K562 (cell line): ENCODE data around the gene KIF21A. TPM values are rescaled to one million over a fixed set of nuclear protein-coding genes. Genes with fewer than 3 reads are reported as not detected.

Experiments
- ATF1 ChIP-seq, 2 experiments: fragments of 450-650 bp in 1 of 2; IDR thresholded peaks; 2 replicates each; pipeline ENCODE4 v1.6.1; 2016; ENCODE audit warnings: missing compliant biosample characterization in 1 of 2, missing genetic modification characterization in 1 of 2
- CCNT2 ChIP-seq: IDR thresholded peaks from 2 replicates; pipeline ENCODE4 v1.6.1; 2011; ENCODE audit warnings: borderline replicate concordance, low read depth, mild to moderate bottlenecking, moderate library complexity, mixed read lengths, low read length; ENCODE audit not compliant: insufficient read length; ENCODE audit errors: extremely low read depth
- ETV1 ChIP-seq: fragments of 450-650 bp; conservative IDR thresholded peaks from 2 replicates; pipeline ENCODE4 v1.6.1; 2016; ENCODE audit warnings: missing genetic modification characterization, control low read depth, low read depth, missing compliant biosample characterization
- HLTF ChIP-seq: fragments of 450-650 bp; IDR thresholded peaks from 2 replicates; pipeline ENCODE4 v1.6.1; 2016
- MEIS2 ChIP-seq: fragments of 450-650 bp; IDR thresholded peaks from 2 replicates; pipeline ENCODE4 v1.6.1; 2014; ENCODE audit warnings: mild to moderate bottlenecking; ENCODE audit not compliant: partially characterized antibody
- MYC ChIP-seq, 2 experiments: fragments of 250-450 bp in 1 of 2; sonication (Bioruptor Pico) in 1 of 2; IDR thresholded peaks; 2 replicates each; pipeline versions ENCODE4 v1.5.1 to v1.6.1; 2012 to 2021; ENCODE audit warnings: low read depth in 2 of 2, borderline replicate concordance in 1 of 2, improper control_type of control experiment in 1 of 2, low read length in 1 of 2, mild to moderate bottlenecking in 1 of 2, moderate library complexity in 1 of 2
- NFRKB ChIP-seq: fragments of 450-650 bp; IDR thresholded peaks from 2 replicates; pipeline ENCODE4 v1.6.1; 2016; ENCODE audit warnings: low read depth
- PCBP1 ChIP-seq: fragments of 200-400 bp; formaldehyde crosslinking; IDR thresholded peaks from 2 replicates; pipeline ENCODE4 v1.6.1; 2018; ENCODE audit warnings: mild to moderate bottlenecking, low read depth, low read length; ENCODE audit not compliant: poor library complexity, severe bottlenecking
- PHTF2 ChIP-seq: fragments of 250-450 bp; sonication (Bioruptor Pico); IDR thresholded peaks from 2 replicates; pipeline ENCODE4 v1.5.0; 2021; ENCODE audit warnings: mild to moderate bottlenecking
- POLR2AphosphoS5 ChIP-seq: IDR thresholded peaks from 2 replicates; pipeline ENCODE4 v1.6.1; 2011; ENCODE audit warnings: mild to moderate bottlenecking, low read depth, low read length, moderate library complexity; ENCODE audit not compliant: control insufficient read depth, insufficient read depth
- RBM22 ChIP-seq: fragments of 200-400 bp; formaldehyde crosslinking; IDR thresholded peaks from 2 replicates; pipeline ENCODE4 v1.6.1; 2018; ENCODE audit warnings: low read length, low read depth; ENCODE audit not compliant: poor library complexity, severe bottlenecking
- RNF2 ChIP-seq: sonication (generic); IDR thresholded peaks from 2 replicates; pipeline ENCODE4 v1.6.1; 2016
- SMARCA4 ChIP-seq: fragments of 450-650 bp; IDR thresholded peaks from 2 replicates; pipeline ENCODE4 v1.6.1; 2016
- SMARCC2 ChIP-seq: fragments of 450-650 bp; IDR thresholded peaks from 2 replicates; pipeline ENCODE4 v1.6.1; 2017; ENCODE audit warnings: antibody characterized with exemption, moderate library complexity, mild to moderate bottlenecking, low read depth
- TGIF2 ChIP-seq: sonication (generic); formaldehyde crosslinking; IDR thresholded peaks from 2 replicates; pipeline ENCODE4 v1.8.1; 2022; ENCODE audit warnings: mild to moderate bottlenecking, missing genetic modification reagents, moderate library complexity
- THAP7 ChIP-seq: fragments of 250-450 bp; sonication (Bioruptor Pico); IDR thresholded peaks from 2 replicates; pipeline ENCODE4 v1.5.0; 2021
- ZBTB1 ChIP-seq: sonication (generic); formaldehyde crosslinking; IDR thresholded peaks from 2 replicates; pipeline ENCODE4 v1.8.1; 2023; ENCODE audit warnings: missing genetic modification reagents, low read depth, mild to moderate bottlenecking, borderline replicate concordance
- ZFP36 ChIP-seq: fragments of 150-350 bp; IDR thresholded peaks from 2 replicates; pipeline ENCODE4 v1.6.1; 2018; ENCODE audit warnings: low read length, low read depth; ENCODE audit not compliant: partially characterized antibody
- ZNF212 ChIP-seq: fragments of 450-650 bp; formaldehyde crosslinking; IDR thresholded peaks from 2 replicates; pipeline ENCODE4 v1.4.0; 2020; ENCODE audit warnings: mild to moderate bottlenecking
- ZNF699 ChIP-seq: fragments of 250-450 bp; sonication (Bioruptor Pico); IDR thresholded peaks from 2 replicates; pipeline ENCODE4 v1.8.0; 2021; ENCODE audit warnings: mild to moderate bottlenecking, moderate library complexity; ENCODE audit not compliant: insufficient replicate concordance
- ZNF75A ChIP-seq: fragments of 450-650 bp; formaldehyde crosslinking; IDR thresholded peaks from 2 replicates; pipeline ENCODE4 v1.4.0; 2020; ENCODE audit warnings: mild to moderate bottlenecking
- polyA plus RNA-seq, 8 experiments: library from polyadenylated mRNA; depleted of rRNA in 4 of 8; stranded (reverse) in 5 of 8; unstranded in 3 of 8; fragments of >200 nt; fragmentation: Nextera tagmentation in 2 of 8; fragmentation: Illumina TruSeq in 1 of 8; extraction: Ambion mirVana in 2 of 8; extraction: Trizol in 1 of 8; gene quantifications; 2 replicates each; pipeline versions ENCODE4 v1.2.1 to v1.2.3, GENCODE V29; 2011 to 2014; ENCODE audit warnings: inconsistent platforms in 1 of 8, missing spikeins in 1 of 8
- total RNA-seq, 7 experiments: library from RNA; depleted of rRNA in 6 of 7; stranded (reverse); fragments of >200 nt in 6 of 7; fragmentation: Illumina TruSeq in 2 of 7; extraction: Trizol in 2 of 7; gene quantifications; 2 replicates each; pipeline versions ENCODE4 v1.2.1 to v1.2.3, GENCODE V29; 2011 to 2021; ENCODE audit warnings: low replicate concordance in 1 of 7
- TF ChIP-seq, protein P1 (sequence below), 3 experiments: IDR thresholded peaks in 2 of 3; conservative IDR thresholded peaks in 1 of 3; 2 replicates each; pipeline ENCODE4 v1.5.1; 2011 to 2012; ENCODE audit warnings: low read length in 3 of 3, mild to moderate bottlenecking in 3 of 3, control low read depth in 2 of 3, improper control_type of control experiment in 1 of 3, inconsistent platforms in 1 of 3, low read depth in 1 of 3, mixed read lengths in 1 of 3, moderate library complexity in 1 of 3; ENCODE audit not compliant: insufficient read depth in 2 of 3
- TF ChIP-seq, protein P2 (sequence below): fragments of 450-650 bp; conservative IDR thresholded peaks from 2 replicates; pipeline ENCODE4 v1.6.1; 2016; ENCODE audit warnings: missing genetic modification characterization, low read depth, mild to moderate bottlenecking, missing compliant biosample characterization, moderate library complexity

KIF21A gene
- total and polyA plus RNA-seq, 9 of the 15 experiments (the other 6 are each of a cell fraction or from before 2014, with no cell fraction given), result 17.7 to 45.0 (median 30.3) TPM

DNA sequence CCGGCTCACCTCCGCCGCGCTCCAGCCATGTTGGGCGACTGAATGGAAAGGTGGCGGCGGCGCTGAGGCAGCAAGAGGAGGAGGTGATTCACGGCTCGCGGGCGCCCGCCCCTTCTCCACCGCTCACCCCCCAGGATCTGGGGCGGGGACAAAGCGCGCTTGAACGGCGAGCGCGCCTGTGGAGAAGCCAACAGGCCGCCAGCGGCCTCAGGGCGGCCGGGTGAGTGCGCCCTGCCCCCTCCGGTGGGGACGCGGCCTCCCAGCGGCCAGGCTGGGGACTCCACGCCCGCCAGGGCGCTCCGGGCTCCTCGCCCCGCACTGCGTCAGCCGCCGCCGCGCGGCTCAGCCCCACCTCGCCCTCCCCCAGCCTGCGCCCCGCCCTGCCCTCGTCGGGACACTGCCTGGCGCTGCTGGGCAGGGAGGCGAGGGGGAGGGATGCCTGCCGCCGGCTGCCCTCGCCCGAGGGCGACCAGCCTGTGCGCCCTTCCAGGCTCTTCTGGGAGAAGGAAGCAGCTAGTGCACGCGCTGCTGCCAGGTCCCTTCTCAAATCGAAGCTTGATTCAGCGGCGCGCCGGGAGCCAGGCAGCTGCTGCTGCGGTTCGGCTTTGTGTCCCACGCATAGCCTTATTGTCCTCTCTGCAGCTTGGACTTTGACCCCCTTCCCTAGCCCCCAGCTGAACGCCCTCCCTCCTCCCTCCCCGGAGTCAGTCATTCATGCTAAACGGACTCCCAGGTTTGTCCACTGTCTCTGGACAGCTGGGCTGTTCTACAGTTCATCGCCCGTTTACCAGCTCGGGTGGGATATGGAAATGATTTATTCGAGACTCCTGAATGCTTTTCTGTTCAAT lies at the start of gene KIF21A (continued):
- TF ChIP-seq CCNT2 (peak; percentile 96), SMARCA4 (no peak), POLR2AphosphoS5 (peak; percentile 67), ZNF212 (CRISPR knock-in tag) (no peak), PHTF2 (CRISPR knock-in tag) (no peak), ETV1 (tag) (no peak), NFRKB (0 out of 2 replicates have a peak, but pooled peaks have one; percentile 24), RNF2 (peak; percentile 47; the same call in 1 of the 2 replicates), HLTF (no peak), SMARCC2 (no peak), MYC (IDR thresholded peaks at IDR 0.05; ENCODE audit: low read depth, low read length) (peak; percentile 79), MYC (CRISPR knock-in tag; IDR thresholded peaks at IDR 0.05; ENCODE audit: borderline replicate concordance, low read depth) (no peak), ATF1 (CRISPR knock-in tag; IDR thresholded peaks at IDR 0.05) (no peak), ATF1 (tag; IDR thresholded peaks at IDR 0.05) (peak; percentile 60; the same call in 1 of the 2 replicates), MEIS2 (peak; percentile 64), ZNF699 (CRISPR knock-in tag) (no peak), RBM22 (peak; percentile 77), TGIF2 (CRISPR knock-in tag) (no peak), THAP7 (no peak), PCBP1 (peak; percentile 80), ZBTB1 (CRISPR knock-in tag) (no peak), ZFP36 (peak; percentile 32), ZNF75A (no peak)
- TF ChIP-seq, protein P1, sequence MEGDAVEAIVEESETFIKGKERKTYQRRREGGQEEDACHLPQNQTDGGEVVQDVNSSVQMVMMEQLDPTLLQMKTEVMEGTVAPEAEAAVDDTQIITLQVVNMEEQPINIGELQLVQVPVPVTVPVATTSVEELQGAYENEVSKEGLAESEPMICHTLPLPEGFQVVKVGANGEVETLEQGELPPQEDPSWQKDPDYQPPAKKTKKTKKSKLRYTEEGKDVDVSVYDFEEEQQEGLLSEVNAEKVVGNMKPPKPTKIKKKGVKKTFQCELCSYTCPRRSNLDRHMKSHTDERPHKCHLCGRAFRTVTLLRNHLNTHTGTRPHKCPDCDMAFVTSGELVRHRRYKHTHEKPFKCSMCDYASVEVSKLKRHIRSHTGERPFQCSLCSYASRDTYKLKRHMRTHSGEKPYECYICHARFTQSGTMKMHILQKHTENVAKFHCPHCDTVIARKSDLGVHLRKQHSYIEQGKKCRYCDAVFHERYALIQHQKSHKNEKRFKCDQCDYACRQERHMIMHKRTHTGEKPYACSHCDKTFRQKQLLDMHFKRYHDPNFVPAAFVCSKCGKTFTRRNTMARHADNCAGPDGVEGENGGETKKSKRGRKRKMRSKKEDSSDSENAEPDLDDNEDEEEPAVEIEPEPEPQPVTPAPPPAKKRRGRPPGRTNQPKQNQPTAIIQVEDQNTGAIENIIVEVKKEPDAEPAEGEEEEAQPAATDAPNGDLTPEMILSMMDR (IDR thresholded peaks at IDR 0.05 in 2 of 3, conservative IDR thresholded peaks at IDR 0.05 in 1 of 3; ENCODE audit: insufficient read depth in 2 of 3, low read depth in 1 of 3, low read length in 3 of 3), result peak; percentile 52 to 95 (median 75)
- TF ChIP-seq, protein P2, sequence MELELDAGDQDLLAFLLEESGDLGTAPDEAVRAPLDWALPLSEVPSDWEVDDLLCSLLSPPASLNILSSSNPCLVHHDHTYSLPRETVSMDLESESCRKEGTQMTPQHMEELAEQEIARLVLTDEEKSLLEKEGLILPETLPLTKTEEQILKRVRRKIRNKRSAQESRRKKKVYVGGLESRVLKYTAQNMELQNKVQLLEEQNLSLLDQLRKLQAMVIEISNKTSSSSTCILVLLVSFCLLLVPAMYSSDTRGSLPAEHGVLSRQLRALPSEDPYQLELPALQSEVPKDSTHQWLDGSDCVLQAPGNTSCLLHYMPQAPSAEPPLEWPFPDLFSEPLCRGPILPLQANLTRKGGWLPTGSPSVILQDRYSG (tag), result 0 out of 2 replicates have a peak, but pooled peaks have one; percentile 25
